Endometrium (tissue), 2 donors: ENCODE measurements around the gene ZSCAN18.

ENCODE experiments used
- FAIRE-seq: peaks from 2 replicates; lab custom pipeline; 2012; peaks lifted over from hg19 to GRCh38; lab: Jason Lieb, UNC
- donor health status: control.
- donor health status: control.

ZSCAN18 gene

GRCh38 chr19:58086825-58087710, 11.0 kb downstream of the ZSCAN18 start:
- FAIRE-seq = no peak

DNA sequence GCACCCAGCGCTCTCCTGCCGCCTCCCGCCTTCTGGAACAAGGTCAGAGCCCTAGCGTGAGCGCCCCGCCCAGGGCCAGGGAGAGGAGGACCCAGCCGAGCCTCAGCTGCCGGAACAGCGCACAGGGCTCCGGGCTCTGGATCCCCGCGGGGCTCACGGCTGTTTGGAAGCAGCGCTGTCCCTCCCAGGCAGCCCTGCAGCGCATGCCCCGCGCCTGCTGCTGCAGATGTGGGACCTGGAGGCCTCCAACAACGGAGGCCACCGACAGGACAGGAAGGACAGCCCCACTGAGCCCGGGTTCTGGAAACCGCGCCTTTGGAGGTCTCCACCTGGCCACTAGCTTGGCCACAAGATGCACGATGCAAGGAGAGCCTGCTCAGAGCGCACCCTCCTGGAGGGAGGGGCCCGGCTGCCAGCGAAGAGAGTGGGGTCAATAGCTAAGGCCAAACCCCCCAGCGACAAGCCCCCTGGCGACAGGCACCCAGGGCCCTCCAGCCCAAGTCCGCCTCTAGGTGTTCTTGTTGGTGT, 12.6 kb downstream of the ZSCAN18 start:
- no peak for FAIRE-seq

DNA sequence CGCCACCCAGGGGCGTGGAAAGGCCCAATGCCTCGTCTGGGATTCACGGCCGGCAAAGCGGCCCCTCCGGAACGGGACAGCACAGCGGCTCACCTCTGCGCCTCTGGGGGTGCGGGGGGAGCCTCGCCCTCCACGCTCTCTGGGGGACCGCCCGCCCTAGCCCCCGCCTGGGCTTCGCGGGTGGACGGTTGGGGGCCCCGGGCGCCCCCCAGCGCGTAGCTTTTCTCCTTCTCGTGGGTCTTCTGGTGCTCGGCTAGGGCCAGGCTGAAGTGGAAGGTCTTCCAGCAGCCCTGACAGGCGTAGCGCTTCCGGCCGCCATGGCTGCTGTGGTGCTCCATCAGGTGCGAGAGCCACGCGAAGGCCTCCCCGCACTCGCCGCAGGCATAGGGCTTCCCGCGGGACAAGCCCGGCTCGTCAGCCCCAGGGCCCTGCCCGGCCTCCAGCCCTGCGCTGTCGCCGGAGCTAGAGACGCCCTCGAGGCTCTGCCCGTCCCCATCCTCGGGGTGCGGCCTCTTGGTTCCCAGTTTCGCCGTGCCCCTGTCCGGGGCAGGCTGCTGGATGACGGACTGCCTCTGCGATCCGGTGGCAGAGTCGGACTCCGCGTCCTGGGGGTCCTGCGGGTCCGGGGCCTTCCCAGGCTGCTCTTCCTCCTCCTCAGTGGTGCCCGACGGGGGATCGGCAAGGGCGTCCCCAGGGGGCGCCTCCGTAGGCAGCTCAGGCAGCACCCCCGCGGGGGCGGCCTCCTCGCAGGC, 13.3 kb downstream of the ZSCAN18 start:
- FAIRE-seq = no peak

DNA sequence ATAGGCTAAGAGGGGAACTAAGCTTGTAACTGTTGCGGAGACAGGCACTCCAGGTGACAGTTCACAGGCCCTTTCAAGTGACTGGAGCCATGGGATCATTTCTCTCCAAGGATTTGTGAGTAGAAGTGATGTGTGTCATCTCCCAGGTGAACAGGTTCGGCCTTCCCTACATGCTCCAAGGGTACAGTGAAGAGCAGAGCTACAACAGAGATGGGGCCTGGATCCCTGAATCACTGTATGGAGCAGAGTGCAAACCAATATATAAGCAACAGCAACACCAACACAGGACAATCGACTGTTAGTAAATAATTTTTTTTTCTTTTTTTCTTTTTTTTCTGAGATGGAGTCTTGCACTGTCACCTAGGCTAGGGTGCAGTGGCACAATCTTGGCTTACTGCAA, 15.0 kb downstream of the ZSCAN18 start:
- FAIRE-seq = no peak

- no peak for FAIRE-seq
Observed at GRCh38 chr19:58079792-58080191, 18.2 kb downstream of the ZSCAN18 start.

- FAIRE-seq = no peak
Observed at GRCh38 chr19:58067240-58067912, 30.7 kb downstream of the ZSCAN18 start.

DNA sequence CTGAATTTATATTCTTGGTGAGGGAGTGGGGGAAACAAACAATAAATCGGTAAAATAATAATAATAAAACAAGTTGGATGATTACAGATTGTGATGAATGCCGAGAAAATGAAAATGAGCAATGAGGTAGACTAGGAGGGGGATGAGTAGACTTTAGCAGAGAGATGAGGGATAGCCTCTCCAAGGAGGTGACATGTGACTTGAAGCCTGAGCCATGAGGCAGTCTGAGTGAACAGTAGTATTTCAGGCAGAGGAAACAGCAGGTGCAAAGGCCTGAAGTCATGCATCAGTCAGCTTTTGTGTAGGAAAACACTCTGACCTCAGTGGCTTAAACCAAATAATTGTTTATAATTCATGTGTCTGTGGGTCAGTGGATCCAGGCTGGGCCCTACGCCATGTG, 34.3 kb downstream of the ZSCAN18 start:
- FAIRE-seq = no peak

DNA sequence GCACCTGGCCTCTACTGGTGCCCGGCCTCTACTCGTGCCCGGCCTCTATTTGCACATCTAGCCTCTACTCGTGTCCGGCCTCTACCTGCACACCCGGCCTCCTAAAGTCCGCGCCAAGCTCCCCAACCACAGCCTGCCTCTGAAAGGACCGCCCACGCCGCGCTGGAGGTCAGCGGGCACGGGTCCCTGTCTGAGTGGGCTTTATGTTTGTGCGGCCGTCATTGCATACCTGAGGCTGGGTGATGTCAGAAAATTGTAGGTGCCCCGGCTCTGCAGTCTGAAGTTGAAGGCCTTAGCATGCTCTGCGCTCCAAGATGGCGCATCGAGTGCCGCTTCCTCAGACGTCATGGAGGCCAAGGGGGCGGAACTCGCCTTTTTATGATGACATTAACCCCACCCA, 37.8 kb downstream of the ZSCAN18 start:
- FAIRE-seq = no peak

DNA sequence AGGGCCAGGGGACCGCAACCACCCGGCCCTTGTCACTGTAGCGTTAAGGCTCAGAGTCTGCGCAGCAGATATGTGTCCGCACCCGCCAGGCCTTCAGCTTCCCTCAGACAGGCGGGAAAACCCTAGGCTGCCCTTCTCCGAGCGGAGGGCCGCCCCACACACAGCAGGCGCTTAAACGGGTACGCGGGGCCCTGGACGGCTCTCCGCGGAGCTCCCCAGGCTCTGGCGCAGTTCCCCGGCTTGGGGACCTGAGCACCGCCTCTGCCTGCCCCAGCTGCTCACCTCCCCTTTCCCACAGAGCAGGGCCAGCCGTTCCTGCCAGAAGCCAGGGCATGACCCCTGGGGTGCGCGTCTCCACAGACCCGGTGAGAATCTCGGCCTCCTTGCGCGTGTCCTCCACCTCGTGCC, 38.4 kb downstream of the ZSCAN18 start:
- FAIRE-seq = no peak

GRCh38 chr19:58059003-58059670, 38.9 kb downstream of the ZSCAN18 start, which contains the start of gene ZNF135:
Gene ZNF135, plus strand, starts transcription at chr19:58059282. Its CDS starts 721 bp downstream, at chr19:58060003.
- no peak for FAIRE-seq

DNA sequence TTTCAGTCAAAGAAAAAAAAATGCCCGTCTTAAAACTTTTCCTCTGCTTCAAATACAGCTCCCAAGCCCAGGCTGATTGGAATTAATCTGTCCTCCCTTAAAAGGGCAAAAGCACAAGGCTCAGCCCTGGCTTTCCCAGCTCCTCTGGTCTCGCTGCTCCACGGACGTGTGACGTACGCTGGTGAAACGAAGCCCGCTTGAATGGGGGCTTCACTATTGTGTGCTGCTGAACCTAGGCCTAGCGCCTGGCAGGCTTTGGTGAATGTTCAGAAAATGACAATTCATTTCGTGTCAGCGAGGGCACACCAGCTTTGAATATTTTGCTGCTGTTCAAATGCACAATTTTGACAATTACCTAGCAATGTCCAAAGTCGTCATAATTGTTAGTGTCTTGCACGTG, 39.6 kb downstream of the ZSCAN18 start:
- no peak for FAIRE-seq

DNA sequence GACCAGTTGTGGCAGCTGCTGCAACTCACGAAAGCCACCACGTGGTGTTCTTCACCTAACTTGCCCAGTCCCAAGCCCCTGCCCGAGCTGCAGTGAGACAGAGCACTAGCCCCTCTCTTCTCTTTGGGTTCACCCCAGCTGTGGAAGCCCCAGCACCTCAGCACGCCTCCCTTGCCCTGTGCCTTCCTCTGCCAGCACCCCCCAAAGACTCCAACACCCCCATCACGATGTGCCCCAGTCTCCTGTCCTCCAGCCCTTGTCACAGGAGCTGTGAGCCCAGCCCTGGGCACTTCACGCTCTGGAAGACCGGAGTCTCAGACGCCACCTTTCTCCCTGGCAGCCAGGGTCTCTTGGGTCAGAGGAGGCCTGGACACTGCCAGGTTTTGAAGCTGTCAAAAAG, 41.2 kb downstream of the ZSCAN18 start:
- FAIRE-seq = no peak

GRCh38 chr19:58056261-58056660, 41.8 kb downstream of the ZSCAN18 start:
- no peak for FAIRE-seq

DNA sequence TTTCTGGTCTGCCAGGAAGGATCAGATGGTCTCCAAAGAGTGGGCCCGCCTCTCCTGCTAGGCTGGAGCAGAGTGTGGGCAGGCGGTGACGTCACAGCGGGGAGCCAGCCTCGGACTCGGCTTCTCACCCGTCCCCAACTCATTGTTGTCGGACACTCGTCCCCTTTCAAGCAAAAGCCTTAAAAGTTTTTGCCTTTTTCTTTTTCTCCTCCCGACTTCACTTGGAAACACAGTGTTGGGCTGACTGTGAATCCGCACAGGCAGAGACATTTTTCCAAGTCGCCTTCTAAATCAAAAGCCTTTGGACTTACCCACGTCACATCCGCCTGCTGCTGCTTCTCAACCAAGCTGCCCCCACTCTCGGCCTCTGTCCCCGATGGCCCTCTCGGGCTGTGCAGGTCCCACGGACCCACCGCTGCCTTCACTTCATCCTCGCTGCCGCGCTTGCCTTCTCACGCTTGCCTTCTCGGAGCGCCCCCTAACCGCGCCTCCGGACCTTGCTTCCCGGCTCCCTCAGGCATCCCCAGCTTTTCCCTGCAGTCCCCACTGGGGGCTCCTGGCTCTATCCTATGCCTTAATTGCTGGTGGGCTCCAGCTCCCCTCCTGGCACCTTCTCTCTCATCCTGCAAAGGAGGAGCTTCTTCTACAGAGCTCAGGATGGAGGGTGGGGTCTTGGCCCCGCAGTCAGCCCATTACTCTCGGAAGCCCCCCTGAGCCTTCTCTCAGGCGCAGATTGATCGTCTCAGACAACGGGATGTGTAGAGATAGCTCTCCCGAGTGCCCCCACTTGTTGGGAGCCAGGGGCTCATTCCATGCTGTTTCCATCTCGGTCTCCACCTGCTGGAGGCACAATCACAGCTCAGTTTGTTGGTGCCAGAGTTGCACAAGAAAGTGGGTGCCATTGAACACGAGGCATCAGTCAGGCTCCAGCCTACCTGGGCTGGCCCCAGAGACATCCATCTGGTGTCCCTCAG, 42.8 kb downstream of the ZSCAN18 start:
- FAIRE-seq = no peak

DNA sequence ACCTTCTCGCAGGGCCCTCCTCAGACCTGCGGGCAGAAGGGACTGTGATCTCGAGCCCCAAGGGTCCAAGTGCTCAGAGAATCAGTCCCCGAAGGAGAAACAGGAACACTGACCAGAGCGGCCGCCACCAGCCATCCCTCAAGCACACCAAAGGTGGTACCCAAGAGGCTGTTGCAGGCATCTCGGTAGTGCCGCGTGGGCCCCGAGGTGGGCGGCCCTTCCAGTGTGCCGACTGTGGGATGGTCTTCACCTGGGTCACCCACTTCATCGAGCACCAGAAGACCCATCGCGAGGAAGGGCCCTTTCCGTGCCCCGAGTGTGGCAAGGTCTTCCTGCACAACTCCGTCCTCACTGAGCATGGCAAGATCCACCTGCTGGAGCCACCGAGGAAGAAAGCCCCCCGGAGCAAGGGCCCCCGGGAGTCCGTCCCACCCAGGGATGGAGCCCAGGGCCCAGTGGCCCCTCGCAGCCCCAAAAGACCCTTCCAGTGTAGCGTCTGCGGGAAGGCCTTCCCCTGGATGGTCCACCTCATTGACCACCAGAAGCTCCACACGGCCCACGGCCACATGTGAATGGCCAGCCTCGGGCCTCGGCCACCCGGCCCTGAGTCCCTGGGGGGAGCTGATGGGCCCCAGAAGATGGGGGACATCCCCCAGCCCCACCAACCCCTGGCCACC, 44.4 kb downstream of the ZSCAN18 start:
- no peak for FAIRE-seq

DNA sequence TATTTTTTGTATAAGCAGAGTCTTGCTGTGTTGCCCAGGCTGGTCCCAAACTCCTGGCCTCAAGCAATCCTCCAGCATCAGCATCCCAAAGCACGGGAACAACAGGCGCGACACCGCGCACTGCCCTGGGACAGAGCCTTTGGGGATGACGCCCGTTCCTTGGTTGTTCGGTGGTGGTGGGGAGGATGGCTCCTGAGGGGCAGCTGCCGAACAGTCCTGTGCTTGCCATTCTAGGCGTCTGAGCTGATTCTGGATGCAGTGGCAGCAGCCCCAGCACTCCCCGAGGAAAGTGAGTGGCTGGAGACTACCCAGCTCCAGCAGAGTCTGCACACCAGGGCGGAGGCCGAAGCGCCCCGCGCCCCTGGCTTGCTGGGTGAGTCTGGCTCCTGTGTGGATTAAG, 45.8 kb downstream of the ZSCAN18 start:
- no peak for FAIRE-seq

DNA sequence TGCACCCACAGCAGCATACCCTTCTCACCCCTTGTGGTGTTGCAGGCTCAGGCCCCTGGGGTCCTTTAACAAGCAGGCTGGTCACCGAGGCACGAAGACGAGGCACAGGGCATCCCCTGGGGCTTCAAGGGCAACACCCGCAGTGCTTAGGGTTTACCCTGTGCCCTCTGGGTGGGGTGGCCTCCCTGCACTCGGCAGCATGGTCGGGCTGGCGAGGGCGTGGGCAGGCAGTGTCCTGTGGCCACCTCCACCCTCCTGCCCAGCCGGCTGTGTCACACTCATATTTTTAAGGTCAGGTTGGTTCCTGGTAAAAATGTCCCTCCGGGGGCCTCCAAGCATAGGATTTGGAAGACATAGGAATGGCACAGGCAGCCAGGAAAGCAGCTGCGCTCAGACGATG, 50.4 kb downstream of the ZSCAN18 start:
- no peak for FAIRE-seq

- FAIRE-seq = no peak
Observed at GRCh38 chr19:58046856-58047255, 51.2 kb downstream of the ZSCAN18 start.

GRCh38 chr19:58045411-58046050, 52.5 kb downstream of the ZSCAN18 start:
- FAIRE-seq = no peak

GRCh38 chr19:58044886-58045285, 53.1 kb downstream of the ZSCAN18 start:
- no peak for FAIRE-seq
